ENCODE results near the gene SHISAL1.

The SHISAL1 gene

DNA sequence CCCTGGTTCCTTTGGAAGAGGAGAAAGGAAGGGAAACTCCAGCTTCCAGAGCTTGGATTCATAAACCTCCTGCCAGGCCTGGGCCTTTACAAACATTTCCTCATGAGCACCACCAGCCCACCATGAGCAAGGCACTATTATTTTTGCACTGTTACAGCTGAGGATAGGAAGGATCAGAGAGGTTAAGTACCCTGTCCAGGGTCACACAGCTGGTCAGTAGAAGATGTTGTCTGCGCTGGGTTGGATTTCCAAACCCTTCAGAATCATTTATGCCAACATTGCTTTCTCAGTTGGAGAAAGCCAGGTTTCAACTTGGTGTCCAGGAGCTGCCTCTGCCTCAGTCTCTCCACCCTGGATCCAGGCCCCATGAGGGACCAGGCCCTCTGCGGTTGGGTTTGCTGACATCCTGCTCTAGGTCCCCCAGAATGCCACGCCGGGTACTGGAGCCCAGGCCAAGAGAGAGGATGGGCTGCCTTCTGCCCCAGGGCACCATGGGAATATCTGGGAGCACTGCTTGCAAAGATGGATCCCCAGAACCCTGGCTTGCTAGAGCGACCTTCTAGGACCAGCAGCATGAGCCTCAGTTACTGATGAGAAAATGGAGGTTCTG lies 29.7 kb upstream of the SHISAL1 start:
- no peak for DNase-seq (ENCODE audit: low read depth in 2 of 2)

DNA sequence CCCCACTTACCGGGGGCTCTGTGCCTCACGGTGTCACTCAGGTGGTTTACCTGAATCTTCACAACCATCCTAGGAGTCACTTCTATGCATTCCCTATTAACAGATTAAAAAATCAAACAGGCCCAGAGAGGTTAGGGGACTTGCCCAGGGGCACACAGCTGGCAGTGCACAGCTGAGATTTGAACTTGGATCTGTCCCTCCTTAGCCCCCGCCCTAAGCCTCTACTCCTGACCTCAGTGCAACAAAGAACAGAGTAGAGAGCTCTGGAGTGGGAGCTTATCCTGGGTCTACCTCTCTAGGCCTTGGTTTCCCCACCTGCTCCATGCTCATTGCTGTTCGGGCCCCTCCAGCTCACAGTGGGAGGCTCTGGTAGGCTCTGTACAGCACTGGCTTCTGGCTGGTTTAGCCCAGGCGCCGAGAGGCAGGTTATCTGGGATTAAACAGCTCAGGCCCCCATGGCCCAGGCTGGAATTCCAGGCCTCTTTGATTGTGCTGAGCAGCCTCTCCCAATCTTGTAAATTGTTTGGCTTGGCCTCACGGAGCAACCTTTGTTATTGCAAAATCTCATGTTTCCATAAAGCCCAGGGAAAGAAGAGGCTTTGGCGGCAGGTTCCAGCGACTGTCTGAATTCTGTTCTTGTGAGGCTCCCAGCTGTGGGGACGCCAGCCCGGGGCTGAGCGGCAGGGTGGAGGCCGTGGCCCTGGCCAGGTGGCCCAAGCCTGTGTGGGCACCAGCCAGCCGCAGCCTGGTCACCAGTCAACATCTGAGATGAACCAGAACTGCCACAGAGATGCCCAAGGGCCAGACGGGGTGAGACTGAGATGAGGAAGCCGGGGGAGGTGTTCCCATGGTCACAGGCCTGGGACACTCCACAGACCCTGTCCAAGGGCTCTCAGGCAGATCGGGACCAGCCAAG lies 28.9 kb upstream of the SHISAL1 start:
- no peak for DNase-seq (ENCODE audit: low read depth in 2 of 2)

- DNase-seq (ENCODE audit: low read depth in 2 of 2) = no peak
Observed at GRCh38 chr22:44340271-44341239, 27.8 kb upstream of the SHISAL1 start.

- no peak for DNase-seq (ENCODE audit: low read depth in 2 of 2)
Observed at GRCh38 chr22:44338906-44339305, 26.2 kb upstream of the SHISAL1 start.

- DNase-seq (ENCODE audit: low read depth in 2 of 2) = no peak
Observed at GRCh38 chr22:44338177-44338810, 25.5 kb upstream of the SHISAL1 start.

- DNase-seq (ENCODE audit: low read depth in 2 of 2) = no peak
Observed at GRCh38 chr22:44337678-44338004, 24.9 kb upstream of the SHISAL1 start.

GRCh38 chr22:44336962-44337677 lies 24.4 kb upstream of the SHISAL1 start:
- DNase-seq (ENCODE audit: low read depth in 2 of 2) = no peak

- DNase-seq (ENCODE audit: low read depth in 2 of 2) = no peak
Observed at GRCh38 chr22:44335903-44336803, 23.4 kb upstream of the SHISAL1 start.

- no peak for DNase-seq (ENCODE audit: low read depth in 2 of 2)
Observed at GRCh38 chr22:44335066-44335839, 22.5 kb upstream of the SHISAL1 start.

DNA sequence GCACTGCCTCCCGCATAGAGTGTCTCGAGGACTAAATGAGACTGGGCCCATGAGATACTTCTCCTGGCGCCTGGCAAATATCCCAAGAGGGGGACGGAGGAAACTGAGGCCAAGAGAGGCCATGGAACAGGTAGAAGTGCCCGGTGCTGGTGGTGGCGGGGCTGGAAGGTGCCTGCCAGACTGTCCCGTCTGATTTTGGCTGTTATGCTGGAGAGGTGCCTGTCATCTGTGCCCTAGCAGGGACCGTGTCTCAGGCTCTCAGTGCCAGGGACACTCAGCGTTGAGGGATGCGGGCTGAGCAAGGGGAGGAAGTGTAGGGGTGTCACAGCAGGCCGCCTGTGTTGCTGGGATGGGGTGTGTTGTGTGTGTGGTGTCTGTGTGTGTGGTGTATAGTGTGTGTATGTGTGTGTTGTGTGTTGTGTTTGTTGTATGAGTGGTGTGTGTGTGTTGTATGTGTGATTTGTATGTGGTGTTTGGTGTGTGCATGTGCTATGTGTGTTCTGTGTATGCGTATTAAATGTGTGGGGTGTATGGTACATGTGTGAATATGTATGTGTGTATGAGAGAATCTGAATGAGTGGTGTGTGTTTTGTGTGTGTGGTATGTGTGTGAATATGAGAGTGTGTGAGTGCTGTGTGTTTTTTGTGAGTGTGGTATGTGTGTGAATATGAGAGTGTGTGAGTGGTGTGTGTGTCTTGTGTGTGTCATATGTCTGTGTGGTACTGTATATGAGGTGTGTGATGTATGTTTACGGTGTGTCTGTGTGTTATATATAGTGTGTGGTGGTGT lies 21.3 kb upstream of the SHISAL1 start:
- DNase-seq (ENCODE audit: low read depth in 2 of 2) = no peak

GRCh38 chr22:44332946-44333345 lies 20.2 kb upstream of the SHISAL1 start:
- DNase-seq (ENCODE audit: low read depth in 2 of 2) = no peak

DNA sequence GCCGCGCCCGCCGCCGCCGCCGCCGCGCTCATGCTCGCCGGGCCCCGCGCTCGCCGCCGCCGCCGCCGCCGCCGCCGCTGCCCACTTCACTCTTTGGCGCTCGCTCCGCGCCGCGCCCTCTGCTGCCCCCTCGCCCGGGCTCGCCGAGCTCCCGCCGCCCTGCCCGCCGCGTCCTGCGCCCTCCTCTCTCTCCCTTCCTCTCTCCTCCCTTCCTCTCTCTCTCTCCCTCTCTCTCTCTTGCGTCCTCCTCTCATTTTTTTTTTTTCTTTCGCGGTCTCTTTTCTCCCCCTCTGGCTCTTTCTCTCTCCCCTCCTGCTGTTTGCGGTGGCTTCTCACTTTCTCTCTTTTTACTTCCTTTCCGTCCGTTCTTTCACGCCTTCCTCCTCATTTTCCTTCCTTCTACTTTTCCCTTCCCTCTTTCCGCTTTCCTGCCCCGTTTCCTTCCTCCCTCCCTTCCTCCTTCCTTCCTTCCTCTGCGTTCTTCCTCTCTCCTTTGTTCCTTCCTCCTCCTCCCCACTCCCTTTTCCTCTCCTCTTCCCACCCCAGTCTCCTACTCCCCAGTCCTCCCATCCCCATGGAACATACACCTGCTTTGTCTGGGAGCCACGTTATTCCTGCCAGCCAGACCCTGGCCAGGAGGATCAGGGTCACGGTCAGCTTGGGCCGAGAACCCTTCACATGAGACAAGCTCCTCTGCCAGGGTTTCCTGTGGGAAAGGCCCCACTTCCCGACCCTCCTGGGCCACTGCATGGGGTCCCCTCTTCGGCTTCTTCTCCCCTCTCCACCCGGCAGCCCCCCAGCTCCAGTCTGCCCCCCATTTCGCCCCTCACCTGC lies 19.3 kb upstream of the SHISAL1 start:
- DNase-seq (ENCODE audit: low read depth in 2 of 2) = no peak

- no peak for DNase-seq (ENCODE audit: low read depth in 2 of 2)
Observed at GRCh38 chr22:44330744-44331660, 18.3 kb upstream of the SHISAL1 start.

- DNase-seq (ENCODE audit: low read depth in 2 of 2) = no peak
Observed at GRCh38 chr22:44330188-44330743, 17.5 kb upstream of the SHISAL1 start.

DNA sequence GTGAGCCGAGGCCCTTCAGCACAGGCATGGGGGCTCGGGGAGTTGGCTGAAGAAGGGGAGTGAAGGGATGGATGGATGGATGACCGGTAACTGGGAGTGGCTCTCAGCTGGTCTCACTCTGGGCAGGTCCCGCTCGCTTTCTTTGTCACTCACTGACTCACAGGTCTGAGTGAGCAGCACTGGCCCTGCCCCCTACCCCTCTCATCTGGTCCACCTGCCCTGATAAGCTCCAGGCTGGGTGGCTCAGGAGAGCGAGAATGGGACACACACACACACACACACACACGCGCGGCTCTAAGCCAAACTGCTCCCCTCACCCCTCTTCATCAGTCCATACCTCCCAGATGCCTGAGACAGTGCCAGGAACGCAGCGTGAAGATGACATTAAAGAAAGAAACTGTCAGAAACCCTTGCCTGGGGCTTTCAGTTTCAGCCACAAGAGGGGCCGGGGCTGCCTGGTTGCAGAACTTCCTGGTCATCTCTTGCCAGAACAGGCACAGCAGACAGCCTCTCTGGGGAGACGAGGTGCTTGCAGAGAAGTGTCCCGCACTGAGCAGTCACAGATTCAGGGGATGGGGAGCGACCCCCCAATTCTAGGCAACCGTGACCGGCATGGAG lies 16.5 kb upstream of the SHISAL1 start:
- no peak for DNase-seq (ENCODE audit: low read depth in 2 of 2)

DNA sequence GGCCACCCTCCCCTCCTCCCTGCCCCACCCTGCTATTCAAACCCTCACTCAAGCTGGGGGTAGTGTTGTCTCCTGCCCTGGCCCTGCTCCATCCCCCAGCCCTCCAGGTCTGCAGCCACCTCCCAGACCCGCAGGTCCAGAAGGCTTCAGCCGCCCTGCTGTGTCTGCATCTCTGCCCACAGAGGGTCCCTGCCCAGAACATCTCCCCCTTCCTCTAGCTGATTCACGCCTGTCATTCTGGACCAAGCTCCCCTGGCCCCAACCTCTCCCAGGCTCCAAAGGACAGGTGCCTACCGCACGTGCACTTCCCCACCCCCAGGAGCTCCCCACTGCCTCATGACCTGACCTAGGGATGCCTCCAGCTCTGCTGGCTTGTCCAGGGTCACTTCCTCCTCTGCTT lies 16.0 kb upstream of the SHISAL1 start:
- DNase-seq (ENCODE audit: low read depth in 2 of 2) = no peak

Data from stimulated activated CD8-positive, alpha-beta memory T cell treated with anti-CD3 and anti-CD28 coated beads, Interleukin-7, amount 100 ng/mL, for 4 hours (primary cell).